GM12878 (cell line): ENCODE results near the gene RMND1.

Source experiments
- ASH2L ChIP-seq: fragments of 300-600, 200-600 bp; sonication (generic); IDR thresholded peaks from 2 replicates; pipeline ENCODE4 v1.6.1; 2017; ENCODE audit warnings: low read depth, mild to moderate bottlenecking, borderline replicate concordance
- ATF3 ChIP-seq: IDR thresholded peaks from 2 replicates; pipeline ENCODE4 v1.6.1; 2011; ENCODE audit warnings: low read depth, mild to moderate bottlenecking, low read length, moderate library complexity, borderline replicate concordance; ENCODE audit errors: extremely low read depth
- CTCF ChIP-seq, 3 experiments: IDR thresholded peaks in 2 of 3; conservative IDR thresholded peaks in 1 of 3; 2 replicates each; pipeline ENCODE4 v1.5.1; 2011; ENCODE audit warnings: low read depth in 3 of 3, low read length in 3 of 3, mild to moderate bottlenecking in 3 of 3, control low read depth in 2 of 3, moderate library complexity in 2 of 3, inconsistent platforms in 1 of 3, mixed read lengths in 1 of 3; ENCODE audit not compliant: control insufficient read depth in 2 of 3, insufficient read depth in 1 of 3; ENCODE audit errors: extremely low read depth in 1 of 3
- EZH2 ChIP-seq: IDR thresholded peaks from 2 replicates; pipeline ENCODE4 v1.6.1; 2012; ENCODE audit warnings: low read depth, mild to moderate bottlenecking, control low read depth, inconsistent platforms, low read length, borderline replicate concordance; ENCODE audit not compliant: control insufficient read depth
- MAX ChIP-seq: IDR thresholded peaks from 2 replicates; pipeline ENCODE4 v1.6.1; 2012; ENCODE audit warnings: low read depth, low read length, improper control_type of control experiment
- NFIC ChIP-seq: IDR thresholded peaks from 2 replicates; pipeline ENCODE4 v1.6.1; 2012; ENCODE audit warnings: low read depth, mild to moderate bottlenecking, inconsistent platforms, low read length, moderate library complexity
- POLR2AphosphoS5 ChIP-seq: IDR thresholded peaks from 2 replicates; pipeline ENCODE4 v1.6.1; 2011; ENCODE audit warnings: mild to moderate bottlenecking, low read length, inconsistent platforms
- REST ChIP-seq: IDR thresholded peaks from 2 replicates; pipeline ENCODE4 v1.6.1; 2012; ENCODE audit warnings: mild to moderate bottlenecking, low read depth, low read length
- SIX5 ChIP-seq: IDR thresholded peaks from 2 replicates; pipeline ENCODE4 v1.6.1; 2011; ENCODE audit warnings: mild to moderate bottlenecking, low read depth, low read length, moderate library complexity; ENCODE audit not compliant: severe bottlenecking
- SUZ12 ChIP-seq: fragments of 200-600 bp; sonication (generic); IDR thresholded peaks from one replicate; pipeline ENCODE4 v1.6.1; 2018; ENCODE audit warnings: antibody characterized with exemption, mild to moderate bottlenecking; ENCODE audit not compliant: unreplicated experiment
- USF1 ChIP-seq: IDR thresholded peaks from 2 replicates; pipeline ENCODE4 v1.6.1; 2011; ENCODE audit warnings: borderline replicate concordance, low read depth, mild to moderate bottlenecking, moderate library complexity, mixed read lengths, low read length; ENCODE audit not compliant: insufficient read depth; ENCODE audit errors: extremely low read length

GRCh38 chr6:151384151-151384550, 67.8 kb downstream of the RMND1 start:
- TF ChIP-seq USF1 = no peak
- TF ChIP-seq CTCF (IDR thresholded peaks at IDR 0.05 in 2 of 3, conservative IDR thresholded peaks at IDR 0.05 in 1 of 3; ENCODE audit: control insufficient read depth in 2 of 3, extremely low read depth in 1 of 3, insufficient read depth in 1 of 3, low read depth in 3 of 3, low read length in 3 of 3) = no peak
- TF ChIP-seq SUZ12 = no peak
- TF ChIP-seq EZH2 = no peak
- no peak for TF ChIP-seq SIX5
- TF ChIP-seq MAX = no peak
- no peak for TF ChIP-seq REST
- TF ChIP-seq NFIC = no peak
- TF ChIP-seq ASH2L = no peak
- TF ChIP-seq ATF3 = no peak
- no peak for TF ChIP-seq POLR2AphosphoS5
